Transverse colon (tissue), 4 donors: ENCODE measurements around the gene MAGI2.

Source experiments
- CTCF ChIP-seq, 5 experiments: fragments of 200-600 bp in 3 of 5; fragments of 450-650 bp in 2 of 5; sonication (generic) in 3 of 5; IDR thresholded peaks; 1 replicate in 2 of 5; 2 replicates in 3 of 5; pipeline ENCODE4 v1.5.1; 2016 to 2017; ENCODE audit warnings: antibody characterized with exemption in 5 of 5, inconsistent platforms in 3 of 5, mild to moderate bottlenecking in 2 of 5, moderate library complexity in 1 of 5
- EP300 ChIP-seq: sonication (generic); formaldehyde crosslinking; IDR thresholded peaks from one replicate; pipeline ENCODE4 v1.6.1; 2017; ENCODE audit warnings: antibody characterized with exemption, low read depth
- POLR2AphosphoS5 ChIP-seq, 3 donors: sonication (generic); formaldehyde crosslinking; IDR thresholded peaks; one replicate each; pipeline ENCODE4 v1.6.1; 2016; ENCODE audit warnings: antibody characterized with exemption in 3 of 3

GRCh38 chr7:79401254-79401653, 52.2 kb downstream of the MAGI2 start:
- no peak for TF ChIP-seq CTCF (IDR thresholded peaks at IDR 0.05)
- no peak for TF ChIP-seq POLR2AphosphoS5 (IDR thresholded peaks at IDR 0.05)
- TF ChIP-seq EP300 = no peak
